Neural progenitor cell (in vitro differentiated cells): ENCODE results near the gene ARHGAP31. TPM values are rescaled to one million over a fixed set of nuclear protein-coding genes. Genes with fewer than 3 reads are reported as not detected.

Source experiments
- DNase-seq: peaks from one replicate; pipeline ENCODE4 v3.0.0-alpha.2; 2016; ENCODE audit warnings: low spot score
- H2AFZ ChIP-seq: fragments of 200-600 bp; sonication (generic); replicated peaks from 2 replicates; pipeline ENCODE4 v1.6.1; 2016; ENCODE audit warnings: antibody characterized with exemption
- H3F3A ChIP-seq: fragments of 200-600 bp; sonication (generic); 2 replicates; pipeline ENCODE4 v1.6.1; 2016; ENCODE audit warnings: antibody characterized with exemption, low read depth
- H3K27ac ChIP-seq: fragments of 200-600 bp; sonication (generic); 2 replicates; pipeline ENCODE4 v1.5.1; 2016; ENCODE audit warnings: mild to moderate bottlenecking
- H3K27me3 ChIP-seq: fragments of 200-600 bp; sonication (generic); 2 replicates; pipeline ENCODE4 v1.6.1; 2016; ENCODE audit warnings: mild to moderate bottlenecking, moderate library complexity
- H3K36me3 ChIP-seq: fragments of 200-600 bp; sonication (generic); 2 replicates; pipeline ENCODE4 v1.5.1; 2016
- H3K4me1 ChIP-seq: fragments of 200-600 bp; sonication (generic); 2 replicates; pipeline ENCODE4 v1.6.1; 2016; ENCODE audit warnings: mixed run types
- H3K4me2 ChIP-seq: fragments of 200-600 bp; sonication (generic); 2 replicates; pipeline ENCODE4 v1.6.1; 2016
- H3K4me3 ChIP-seq: fragments of 200-600 bp; sonication (generic); 2 replicates; pipeline ENCODE4 v1.5.1; 2016
- H3K79me2 ChIP-seq: fragments of 200-600 bp; sonication (generic); 2 replicates; pipeline ENCODE4 v1.6.1; 2016; ENCODE audit warnings: low read depth
- H3K9ac ChIP-seq: fragments of 200-600 bp; sonication (generic); 2 replicates; pipeline ENCODE4 v1.6.1; 2016
- H3K9me3 ChIP-seq: fragments of 200-600 bp; sonication (generic); 2 replicates; pipeline ENCODE4 v1.5.1; 2016; ENCODE audit warnings: low read depth
- H4K20me1 ChIP-seq: fragments of 200-600 bp; sonication (generic); 2 replicates; pipeline ENCODE4 v1.6.1; 2016; ENCODE audit warnings: low read depth
- H3K27ac Mint-ChIP-seq: 3 replicates; pipeline ENCODE4 v1.8.0; 2021; ENCODE audit warnings: mixed read lengths
- H3K27me3 Mint-ChIP-seq: 2 replicates; pipeline ENCODE4 v1.8.0; 2022; ENCODE audit warnings: low read depth, mild to moderate bottlenecking, inconsistent platforms, moderate library complexity, mixed read lengths; ENCODE audit not compliant: insufficient read depth
- H3K36me3 Mint-ChIP-seq: 3 replicates; pipeline ENCODE4 v1.8.0; 2021; ENCODE audit warnings: mixed read lengths
- H3K4me1 Mint-ChIP-seq: 3 replicates; pipeline ENCODE4 v1.8.0; 2021; ENCODE audit warnings: mixed read lengths
- H3K4me3 Mint-ChIP-seq: 3 replicates; pipeline ENCODE4 v1.8.0; 2021; ENCODE audit warnings: mild to moderate bottlenecking, moderate library complexity, mixed read lengths
- H3K9me3 Mint-ChIP-seq: 3 replicates; pipeline ENCODE4 v1.8.0; 2020; ENCODE audit warnings: mixed read lengths
- EZH2 ChIP-seq: fragments of 200-600 bp; sonication (generic); IDR thresholded peaks from 2 replicates; pipeline ENCODE4 v1.6.1; 2017; ENCODE audit warnings: antibody characterized with exemption, mild to moderate bottlenecking, moderate library complexity
- EZH2phosphoT487 ChIP-seq: fragments of 200-600 bp; sonication (generic); IDR thresholded peaks from 2 replicates; pipeline ENCODE4 v1.6.1; 2017; ENCODE audit warnings: antibody characterized with exemption
- total RNA-seq: library from RNA; depleted of rRNA; stranded (reverse); fragments of >200 nt; gene quantifications from 2 replicates; pipeline ENCODE4 v1.2.3, GENCODE V29; 2015; ENCODE audit warnings: low replicate concordance
- TF ChIP-seq, protein P1 (sequence below): fragments of 200-600 bp; sonication (generic); IDR thresholded peaks from 2 replicates; pipeline ENCODE4 v1.5.1; 2017; ENCODE audit warnings: antibody characterized with exemption, mild to moderate bottlenecking

The ARHGAP31 gene
- total RNA-seq, 1 donor from 2014 or later, result 0.13 TPM

DNA sequence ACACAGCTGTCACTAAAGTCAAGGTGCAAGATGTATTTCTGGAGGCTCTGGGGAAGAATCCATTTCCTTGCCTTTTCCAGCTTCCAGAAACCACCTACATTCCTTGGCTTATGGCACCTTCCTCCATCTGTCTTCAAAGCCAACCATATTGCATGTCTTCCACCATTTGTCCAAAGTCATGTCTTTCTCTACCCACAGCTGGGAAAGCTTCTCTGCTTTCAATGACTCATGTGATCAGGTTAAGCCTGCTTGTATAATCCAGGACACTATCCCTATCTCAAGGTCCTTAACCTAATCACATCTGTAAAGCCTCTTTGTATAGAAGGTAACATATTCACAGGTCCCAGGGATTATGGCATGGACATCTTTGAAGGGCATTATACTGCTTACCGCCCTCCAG is 14.2 kb downstream of the ARHGAP31 start:
- H3K4me3 ChIP-seq, result no peak overlapping the region
- H3K4me2 ChIP-seq, result no peak overlapping the region
- no peak overlapping the region for H3K27ac ChIP-seq
- DNase-seq, result no peak
- no peaks in the 10 kb centered on the region for H3K36me3 ChIP-seq
- peaks cover 23% of the 10 kb centered on the region for H3K4me1 Mint-ChIP-seq
- H3K4me1 ChIP-seq, result peaks cover 15% of the 10 kb centered on the region
- H3K9ac ChIP-seq, result no peak overlapping the region
- H3F3A ChIP-seq, result peaks cover 20% of the 10 kb centered on the region
- peaks cover 46% of the 10 kb centered on the region for H3K27me3 ChIP-seq
- no peak overlapping the region for H3K4me3 Mint-ChIP-seq
- H3K27ac Mint-ChIP-seq, result no peak overlapping the region
- no peaks in the 10 kb centered on the region for H3K9me3 Mint-ChIP-seq
- peaks cover 7% of the 10 kb centered on the region for H3K36me3 Mint-ChIP-seq
- no peaks in the 10 kb centered on the region for H3K27me3 Mint-ChIP-seq
- no peaks in the 10 kb centered on the region for H3K79me2 ChIP-seq
- H3K9me3 ChIP-seq, result no peaks in the 10 kb centered on the region
- H2AFZ ChIP-seq, result no peak overlapping the region
- TF ChIP-seq EZH2, result no peak
- TF ChIP-seq, protein P1, sequence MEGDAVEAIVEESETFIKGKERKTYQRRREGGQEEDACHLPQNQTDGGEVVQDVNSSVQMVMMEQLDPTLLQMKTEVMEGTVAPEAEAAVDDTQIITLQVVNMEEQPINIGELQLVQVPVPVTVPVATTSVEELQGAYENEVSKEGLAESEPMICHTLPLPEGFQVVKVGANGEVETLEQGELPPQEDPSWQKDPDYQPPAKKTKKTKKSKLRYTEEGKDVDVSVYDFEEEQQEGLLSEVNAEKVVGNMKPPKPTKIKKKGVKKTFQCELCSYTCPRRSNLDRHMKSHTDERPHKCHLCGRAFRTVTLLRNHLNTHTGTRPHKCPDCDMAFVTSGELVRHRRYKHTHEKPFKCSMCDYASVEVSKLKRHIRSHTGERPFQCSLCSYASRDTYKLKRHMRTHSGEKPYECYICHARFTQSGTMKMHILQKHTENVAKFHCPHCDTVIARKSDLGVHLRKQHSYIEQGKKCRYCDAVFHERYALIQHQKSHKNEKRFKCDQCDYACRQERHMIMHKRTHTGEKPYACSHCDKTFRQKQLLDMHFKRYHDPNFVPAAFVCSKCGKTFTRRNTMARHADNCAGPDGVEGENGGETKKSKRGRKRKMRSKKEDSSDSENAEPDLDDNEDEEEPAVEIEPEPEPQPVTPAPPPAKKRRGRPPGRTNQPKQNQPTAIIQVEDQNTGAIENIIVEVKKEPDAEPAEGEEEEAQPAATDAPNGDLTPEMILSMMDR, result no peak
- TF ChIP-seq EZH2phosphoT487, result no peak
- H4K20me1 ChIP-seq, result no peaks in the 10 kb centered on the region

DNA sequence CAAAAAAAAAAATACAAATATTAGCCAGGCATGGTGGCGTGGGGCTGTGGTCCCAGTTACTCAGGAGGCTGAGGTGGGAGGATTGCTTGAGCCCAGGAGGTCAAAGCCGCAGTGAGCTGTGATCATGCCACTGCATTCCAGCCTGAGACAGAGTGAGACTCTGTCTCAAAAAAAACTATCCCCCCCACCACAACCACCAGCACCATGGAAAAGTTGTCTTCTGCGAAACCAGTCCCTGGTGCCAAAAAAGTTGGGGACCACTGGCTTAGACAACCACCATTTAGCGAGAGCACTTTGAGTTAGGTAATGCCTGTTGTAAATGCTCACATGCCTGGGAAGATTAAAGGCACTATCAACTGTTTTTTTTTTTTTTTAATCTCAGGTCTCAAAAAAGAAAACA is 15.4 kb downstream of the ARHGAP31 start:
- H3K9ac ChIP-seq, result no peak overlapping the region
- H3K27ac Mint-ChIP-seq, result no peak overlapping the region
- no peak overlapping the region for H3K4me3 Mint-ChIP-seq
- no peaks in the 10 kb centered on the region for H3K9me3 ChIP-seq
- H3K79me2 ChIP-seq, result no peaks in the 10 kb centered on the region
- TF ChIP-seq, protein P1, result no peak
- TF ChIP-seq EZH2 (no peak), EZH2phosphoT487 (no peak)
- no peaks in the 10 kb centered on the region for H3K27me3 Mint-ChIP-seq
- H3K27me3 ChIP-seq, result peaks cover 46% of the 10 kb centered on the region
- H3K36me3 Mint-ChIP-seq, result peaks cover 7% of the 10 kb centered on the region
- no peak overlapping the region for H3K4me2 ChIP-seq
- H3K4me1 ChIP-seq, result peaks cover 15% of the 10 kb centered on the region
- no peaks in the 10 kb centered on the region for H3K9me3 Mint-ChIP-seq
- H3K27ac ChIP-seq, result no peak overlapping the region
- H3K4me1 Mint-ChIP-seq, result peaks cover 18% of the 10 kb centered on the region
- no peaks in the 10 kb centered on the region for H3K36me3 ChIP-seq
- H4K20me1 ChIP-seq, result no peaks in the 10 kb centered on the region
- H3K4me3 ChIP-seq, result no peak overlapping the region
- H2AFZ ChIP-seq, result no peak overlapping the region
- peaks cover 20% of the 10 kb centered on the region for H3F3A ChIP-seq
- no peak for DNase-seq

DNA sequence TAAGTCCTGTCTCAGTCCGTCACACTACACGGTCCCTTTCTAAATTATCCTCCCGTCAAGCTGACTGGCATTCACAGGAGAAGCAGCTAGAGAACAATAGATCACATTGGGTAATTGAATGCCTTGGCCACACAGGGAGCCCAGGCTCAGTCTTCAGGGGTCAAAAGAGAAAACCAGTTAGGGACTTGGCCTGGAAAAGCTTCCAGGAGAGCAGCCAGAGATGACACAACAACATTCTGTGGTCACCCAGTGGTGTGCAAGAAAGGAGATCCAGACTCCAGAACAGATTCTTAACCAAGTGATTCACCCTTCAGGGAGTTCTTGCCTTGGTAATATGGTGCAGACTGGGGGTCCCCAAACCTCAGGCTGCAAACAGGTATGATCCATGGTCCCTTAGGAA is 15.9 kb downstream of the ARHGAP31 start:
- H3K27me3 Mint-ChIP-seq, result no peaks in the 10 kb centered on the region
- Histone ChIP-seq H3K9me3 (no peaks in the 10 kb centered on the region), H3K27ac (no peak overlapping the region), H3K9ac (no peak overlapping the region), H3K4me2 (peak overlapping the region; percentile 26), H4K20me1 (no peaks in the 10 kb centered on the region), H3K4me3 (no peak overlapping the region), H2AFZ (no peak overlapping the region), H3F3A (peaks cover 20% of the 10 kb centered on the region), H3K36me3 (no peaks in the 10 kb centered on the region), H3K4me1 (peaks cover 15% of the 10 kb centered on the region), H3K79me2 (no peaks in the 10 kb centered on the region), H3K27me3 (peaks cover 46% of the 10 kb centered on the region)
- peaks cover 18% of the 10 kb centered on the region for H3K4me1 Mint-ChIP-seq
- no peaks in the 10 kb centered on the region for H3K9me3 Mint-ChIP-seq
- TF ChIP-seq, protein P1, result no peak
- TF ChIP-seq EZH2 (no peak), EZH2phosphoT487 (no peak)
- H3K4me3 Mint-ChIP-seq, result no peak overlapping the region
- peak; percentile 82 for DNase-seq
- H3K27ac Mint-ChIP-seq, result no peak overlapping the region
- H3K36me3 Mint-ChIP-seq, result peaks cover 7% of the 10 kb centered on the region
